D721Med (cell line): ENCODE measurements around the gene FBXO38.
"Not testable (repeated sequence)": the region's sequence is repeated elsewhere in the genome, so short reads cannot be mapped to it uniquely, and the experiment has no call there.

Experiments used
- DNase-seq: peaks from one replicate; pipeline ENCODE4 v3.0.0; 2011; ENCODE audit warnings: low spot score; ENCODE audit not compliant: insufficient read length
- FAIRE-seq: peaks from 2 replicates; lab custom pipeline; 2011; peaks lifted over from hg19 to GRCh38; lab: Jason Lieb, UNC
- TF ChIP-seq, protein P1 (sequence below): IDR thresholded peaks from 2 replicates; pipeline ENCODE4 v1.5.1; 2012; ENCODE audit warnings: mild to moderate bottlenecking, control low read depth; ENCODE audit not compliant: insufficient read depth; ENCODE audit errors: missing control alignments

Gene FBXO38

DNA sequence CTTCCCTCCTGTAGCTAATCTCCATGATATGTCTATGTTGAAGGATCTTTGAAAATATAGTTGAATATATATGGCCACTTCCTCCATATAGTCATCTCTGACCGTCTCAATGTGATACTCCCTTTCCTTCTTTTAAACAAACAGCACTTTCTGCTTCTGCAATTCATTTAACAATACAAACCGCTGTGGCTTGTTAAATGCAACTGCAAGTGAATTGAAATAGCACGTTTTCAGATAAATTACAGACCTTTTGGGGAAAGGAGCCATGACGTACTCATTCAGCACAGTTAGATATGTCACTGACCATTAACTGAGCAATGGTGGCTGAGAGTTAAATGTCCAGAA lies 82.5 kb downstream of the FBXO38 start:
- FAIRE-seq (no peak), DNase-seq (no peak)
- TF ChIP-seq, protein P1, sequence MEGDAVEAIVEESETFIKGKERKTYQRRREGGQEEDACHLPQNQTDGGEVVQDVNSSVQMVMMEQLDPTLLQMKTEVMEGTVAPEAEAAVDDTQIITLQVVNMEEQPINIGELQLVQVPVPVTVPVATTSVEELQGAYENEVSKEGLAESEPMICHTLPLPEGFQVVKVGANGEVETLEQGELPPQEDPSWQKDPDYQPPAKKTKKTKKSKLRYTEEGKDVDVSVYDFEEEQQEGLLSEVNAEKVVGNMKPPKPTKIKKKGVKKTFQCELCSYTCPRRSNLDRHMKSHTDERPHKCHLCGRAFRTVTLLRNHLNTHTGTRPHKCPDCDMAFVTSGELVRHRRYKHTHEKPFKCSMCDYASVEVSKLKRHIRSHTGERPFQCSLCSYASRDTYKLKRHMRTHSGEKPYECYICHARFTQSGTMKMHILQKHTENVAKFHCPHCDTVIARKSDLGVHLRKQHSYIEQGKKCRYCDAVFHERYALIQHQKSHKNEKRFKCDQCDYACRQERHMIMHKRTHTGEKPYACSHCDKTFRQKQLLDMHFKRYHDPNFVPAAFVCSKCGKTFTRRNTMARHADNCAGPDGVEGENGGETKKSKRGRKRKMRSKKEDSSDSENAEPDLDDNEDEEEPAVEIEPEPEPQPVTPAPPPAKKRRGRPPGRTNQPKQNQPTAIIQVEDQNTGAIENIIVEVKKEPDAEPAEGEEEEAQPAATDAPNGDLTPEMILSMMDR: no peak

DNA sequence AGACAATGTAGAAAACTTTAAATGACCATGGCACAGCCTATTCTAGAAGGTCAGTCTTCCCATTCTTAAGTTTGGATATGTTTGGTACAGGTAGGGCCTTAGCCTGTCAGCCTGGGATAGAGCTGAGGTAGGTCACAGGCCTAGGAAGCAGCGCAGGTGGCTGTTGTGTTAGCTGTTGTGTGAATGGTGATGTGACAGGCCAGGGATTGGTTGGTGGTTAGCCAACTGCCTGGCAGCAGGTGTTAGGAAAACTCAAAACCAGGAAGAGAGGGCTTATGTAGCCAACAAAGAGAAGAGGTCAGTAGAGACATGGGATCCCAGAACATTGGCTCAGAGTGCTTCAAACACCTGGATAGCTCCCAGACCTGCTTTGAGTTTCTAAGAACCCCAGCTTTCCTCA lies 84.2 kb downstream of the FBXO38 start:
- no peak for DNase-seq
- TF ChIP-seq, protein P1: no peak
- FAIRE-seq: no peak

DNA sequence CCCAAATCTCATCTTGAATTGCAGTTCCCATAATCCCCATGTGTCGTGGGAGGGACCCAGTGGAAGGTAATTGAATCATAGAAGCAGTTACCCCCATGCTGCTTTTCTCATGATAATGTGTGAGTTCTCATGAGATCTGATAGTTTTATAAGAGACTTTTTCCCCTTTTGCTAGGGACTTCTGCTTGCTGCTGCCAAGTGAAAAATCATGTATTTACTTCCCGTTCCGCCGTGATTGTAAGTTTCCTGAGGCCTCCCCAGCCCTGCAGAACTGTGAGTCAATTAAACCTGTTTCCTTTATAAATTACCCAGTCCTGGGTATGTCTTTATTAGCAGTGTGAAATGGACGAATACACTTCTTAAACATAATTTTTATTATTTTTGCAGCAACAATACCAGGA lies 85.0 kb downstream of the FBXO38 start:
- DNase-seq: not testable (repeated sequence)

DNA sequence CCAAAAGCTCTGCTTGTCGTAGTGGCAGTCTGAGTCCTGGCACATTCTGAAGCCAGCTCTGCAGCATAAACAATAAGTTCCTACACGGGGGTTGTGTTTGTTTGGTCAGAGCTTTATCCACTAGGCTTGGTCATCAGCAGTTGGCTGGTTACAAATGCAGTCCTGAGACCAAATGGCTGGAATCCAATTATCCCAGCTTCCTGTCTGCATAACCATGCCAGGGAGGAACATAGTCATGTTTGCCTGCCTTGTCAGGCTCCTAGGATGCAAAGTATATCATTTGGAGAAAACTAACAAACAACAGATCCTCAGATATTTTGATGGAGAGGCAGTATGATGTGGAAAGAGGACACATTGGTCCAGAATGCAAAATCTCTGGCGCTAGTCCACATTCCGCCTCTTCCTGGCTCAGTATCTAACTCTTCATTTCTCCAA lies 85.8 kb downstream of the FBXO38 start:
- DNase-seq (no peak), FAIRE-seq (no peak)
- TF ChIP-seq, protein P1: no peak

More for the DNA sequence above, 85.0 kb downstream of the FBXO38 start:
- FAIRE-seq: not testable (repeated sequence)

DNA sequence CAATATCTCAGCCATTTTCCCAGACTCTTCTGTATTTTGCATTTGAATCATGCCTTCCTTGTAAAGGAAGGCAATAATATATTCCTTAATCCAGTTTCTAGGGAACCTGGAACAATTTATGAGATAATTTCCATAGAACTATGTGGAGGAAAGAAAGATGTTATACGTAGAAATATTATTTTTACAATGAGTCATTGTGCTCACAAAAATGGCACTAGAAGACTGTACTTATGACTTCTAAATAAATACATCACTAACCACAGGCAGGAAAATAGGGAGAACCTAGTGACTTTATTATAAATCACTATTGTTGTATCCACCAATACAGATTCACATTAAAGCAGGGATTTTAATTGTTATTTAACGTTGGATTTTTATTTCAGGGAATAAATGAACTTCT lies 87.6 kb downstream of the FBXO38 start:
- TF ChIP-seq, protein P1: no peak
- FAIRE-seq (no peak), DNase-seq (no peak)

DNA sequence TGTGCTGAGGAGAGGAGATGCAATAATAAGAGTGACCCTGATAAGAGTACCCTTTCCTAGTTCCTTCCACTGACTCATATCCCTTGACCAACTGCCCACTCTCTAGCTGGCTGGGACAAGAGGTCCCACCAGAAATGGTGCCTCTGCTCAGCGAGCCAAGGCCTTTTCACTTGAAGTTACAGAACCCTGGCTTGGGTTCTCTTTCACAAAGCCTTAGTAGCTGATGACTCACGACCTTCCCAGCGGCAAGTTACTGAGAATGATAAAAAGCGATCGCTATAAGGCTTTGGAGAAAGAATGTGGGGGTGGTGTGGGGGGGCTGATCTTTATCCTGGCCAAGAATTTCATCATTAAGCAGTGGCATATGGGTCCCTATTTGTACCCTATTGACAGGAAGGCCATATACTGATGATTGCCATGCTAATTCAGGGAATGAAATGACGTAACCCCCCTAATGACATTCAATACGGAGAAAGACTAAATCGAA lies 90.3 kb downstream of the FBXO38 start:
- no peak for DNase-seq
- FAIRE-seq: no peak
- TF ChIP-seq, protein P1: no peak

DNA sequence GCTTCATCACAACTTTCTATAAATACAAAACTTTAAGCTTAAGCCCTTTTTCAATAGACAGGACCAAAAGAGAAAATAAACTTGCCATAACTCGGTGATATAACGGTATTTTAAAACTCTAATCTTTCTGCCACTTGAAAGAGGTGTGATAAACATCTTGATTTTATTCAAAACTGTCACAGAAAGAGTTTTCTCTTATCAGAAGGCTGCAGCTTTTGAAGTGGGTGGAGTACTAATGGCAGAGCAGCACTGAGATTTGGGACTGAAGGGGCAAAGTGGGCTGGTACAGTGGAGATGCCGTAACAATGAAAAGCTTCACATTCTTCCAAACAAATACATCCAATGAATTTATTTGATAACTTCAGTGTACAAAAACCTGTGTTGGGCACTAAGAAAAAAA lies 92.5 kb downstream of the FBXO38 start:
- FAIRE-seq (no peak), DNase-seq (no peak)
- TF ChIP-seq, protein P1: no peak

DNA sequence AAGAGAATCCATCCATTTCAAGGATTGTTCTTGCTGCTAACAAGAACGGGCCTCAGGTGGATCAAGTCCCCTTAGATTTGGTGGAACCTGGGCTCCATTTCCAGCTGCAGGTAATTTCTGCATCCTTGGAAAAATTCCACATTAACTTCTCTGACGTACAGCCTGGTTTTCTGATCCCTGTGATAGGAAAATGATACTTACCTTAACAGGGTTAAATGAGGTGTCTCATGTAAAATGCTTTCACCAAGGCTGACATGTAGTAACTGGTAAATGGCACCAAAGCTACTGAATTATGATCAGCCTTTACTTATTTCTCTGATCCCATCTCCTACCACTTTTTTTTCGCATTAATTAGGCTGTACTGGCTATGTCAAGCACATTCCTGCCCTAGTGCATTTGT lies 93.7 kb downstream of the FBXO38 start:
- no peak for FAIRE-seq

More for the DNA sequence above, 93.7 kb downstream of the FBXO38 start:
- DNase-seq: no peak
- TF ChIP-seq, protein P1: no peak
